Measurements from ENCODE around the gene TNIK. TPM values are rescaled to one million over a fixed set of nuclear protein-coding genes. Genes with fewer than 3 reads are reported as not detected.

TNIK gene
- total RNA-seq, 6 donors from 2014 or later: 23.2 to 74.4 (median 38.3) TPM

- Histone ChIP-seq H3K4me3 (no peak overlapping the region), H3K27ac (no peak overlapping the region), H3K36me3 (no peaks in the 10 kb centered on the region), H3K4me1 (peaks cover 0 to 3% (median 0%) of the 10 kb centered on the region in 4 donors), H3K27me3 (no peaks in the 10 kb centered on the region), H3K9me3 (no peaks in the 10 kb centered on the region)
- ATAC-seq (ENCODE audit: low FRiP score in 2 of 2): no peak
- WGBS, 2 donors: 89 to 96% methylated on average over 1 of the region's 1 CpG
- no peak for TF ChIP-seq EP300 (IDR thresholded peaks at IDR 0.05)
- no peak for TF ChIP-seq POLR2A (IDR thresholded peaks at IDR 0.05)
- no peak for TF ChIP-seq CTCF (IDR thresholded peaks at IDR 0.05)
- TF ChIP-seq POLR2AphosphoS5 (IDR thresholded peaks at IDR 0.05): no peak
- no peak for DNase-seq
Observed at GRCh38 chr3:171301002-171301401, 159.2 kb downstream of the TNIK start.

- DNase-seq (no peak), ATAC-seq (ENCODE audit: low FRiP score in 2 of 2) (no peak)
- H3K9me3 ChIP-seq: no peaks in the 10 kb centered on the region
- WGBS, 2 donors: 95 to 96% methylated on average over 1 of the region's 1 CpG
- peaks cover 0 to 5% (median 0%) of the 10 kb centered on the region in 4 donors for H3K4me1 ChIP-seq
- no peak overlapping the region for H3K4me3 ChIP-seq
- no peak overlapping the region for H3K27ac ChIP-seq
- no peaks in the 10 kb centered on the region for H3K27me3 ChIP-seq
- no peaks in the 10 kb centered on the region for H3K36me3 ChIP-seq
- TF ChIP-seq POLR2AphosphoS5 (IDR thresholded peaks at IDR 0.05) (no peak), POLR2A (IDR thresholded peaks at IDR 0.05) (no peak), CTCF (IDR thresholded peaks at IDR 0.05) (no peak), EP300 (IDR thresholded peaks at IDR 0.05) (no peak)
Observed at GRCh38 chr3:171297951-171298350, 162.3 kb downstream of the TNIK start.

GRCh38 chr3:171297207-171297606 lies 163.0 kb downstream of the TNIK start:
- H3K4me1 ChIP-seq: peaks cover 0 to 5% (median 0%) of the 10 kb centered on the region in 4 donors
- DNase-seq (no peak), ATAC-seq (ENCODE audit: low FRiP score in 2 of 2) (no peak)
- H3K9me3 ChIP-seq: no peaks in the 10 kb centered on the region
- 58 to 90% methylated on average over 2 of the region's 2 CpGs for WGBS, 2 donors
- H3K36me3 ChIP-seq: no peaks in the 10 kb centered on the region
- H3K4me3 ChIP-seq: no peak overlapping the region
- no peaks in the 10 kb centered on the region for H3K27me3 ChIP-seq
- H3K27ac ChIP-seq: no peak overlapping the region
- TF ChIP-seq CTCF (IDR thresholded peaks at IDR 0.05) (no peak), POLR2AphosphoS5 (IDR thresholded peaks at IDR 0.05) (no peak), POLR2A (IDR thresholded peaks at IDR 0.05) (no peak), EP300 (IDR thresholded peaks at IDR 0.05) (no peak)

GRCh38 chr3:171295484-171296373 lies 164.5 kb downstream of the TNIK start:
- no peak for TF ChIP-seq POLR2A (IDR thresholded peaks at IDR 0.05)
- TF ChIP-seq CTCF (IDR thresholded peaks at IDR 0.05): no peak
- no peak for TF ChIP-seq POLR2AphosphoS5 (IDR thresholded peaks at IDR 0.05)
- no peak for TF ChIP-seq EP300 (IDR thresholded peaks at IDR 0.05)
- ATAC-seq (ENCODE audit: low FRiP score in 2 of 2) (no peak), DNase-seq (no peak)
- Histone ChIP-seq H3K36me3 (no peaks in the 10 kb centered on the region), H3K4me1 (peaks cover 0 to 5% (median 0%) of the 10 kb centered on the region in 4 donors), H3K9me3 (no peaks in the 10 kb centered on the region), H3K27me3 (no peaks in the 10 kb centered on the region), H3K27ac (no peak overlapping the region), H3K4me3 (no peak overlapping the region)
- 55 to 59% methylated on average over 5 of the region's 5 CpGs for WGBS, 2 donors

Data from upper lobe of left lung (tissue), 6 donors.